ENCODE measurements around the gene HID1.

Gene HID1

GRCh38 chr17:74903671-74904070, 68.9 kb downstream of the HID1 start:
- TF ChIP-seq CTCF (IDR thresholded peaks at IDR 0.05; ENCODE audit: poor library complexity, severe bottlenecking): no peak
- Histone ChIP-seq H3K4me1 (ENCODE audit: insufficient read depth, poor library complexity, severe bottlenecking) (no peaks in the 10 kb centered on the region), H3K27me3 (ENCODE audit: insufficient read depth, poor library complexity, severe bottlenecking) (no peaks in the 10 kb centered on the region), H3K27ac (ENCODE audit: poor library complexity, severe bottlenecking) (no peak overlapping the region), H3K9me3 (ENCODE audit: severe bottlenecking) (no peaks in the 10 kb centered on the region), H3K36me3 (ENCODE audit: low read depth) (no peaks in the 10 kb centered on the region), H3K4me3 (ENCODE audit: severe bottlenecking) (no peak overlapping the region)
- no peak for ATAC-seq (ENCODE audit: low read depth)
- no peak for DNase-seq (ENCODE audit: low spot score)

GRCh38 chr17:74903034-74903433, 69.5 kb downstream of the HID1 start:
- H3K4me1 ChIP-seq (ENCODE audit: insufficient read depth, poor library complexity, severe bottlenecking): no peaks in the 10 kb centered on the region
- no peaks in the 10 kb centered on the region for H3K36me3 ChIP-seq (ENCODE audit: low read depth)
- TF ChIP-seq CTCF (IDR thresholded peaks at IDR 0.05; ENCODE audit: poor library complexity, severe bottlenecking): no peak
- no peaks in the 10 kb centered on the region for H3K27me3 ChIP-seq (ENCODE audit: insufficient read depth, poor library complexity, severe bottlenecking)
- ATAC-seq (ENCODE audit: low read depth) (no peak), DNase-seq (ENCODE audit: low spot score) (no peak)
- H3K4me3 ChIP-seq (ENCODE audit: severe bottlenecking): no peak overlapping the region
- no peaks in the 10 kb centered on the region for H3K9me3 ChIP-seq (ENCODE audit: severe bottlenecking)
- no peak overlapping the region for H3K27ac ChIP-seq (ENCODE audit: poor library complexity, severe bottlenecking)

- ATAC-seq (ENCODE audit: low read depth) (no peak), DNase-seq (ENCODE audit: low spot score) (no peak)
- TF ChIP-seq CTCF (IDR thresholded peaks at IDR 0.05; ENCODE audit: poor library complexity, severe bottlenecking): no peak
- Histone ChIP-seq H3K9me3 (ENCODE audit: severe bottlenecking) (no peaks in the 10 kb centered on the region), H3K4me1 (ENCODE audit: insufficient read depth, poor library complexity, severe bottlenecking) (no peaks in the 10 kb centered on the region), H3K4me3 (ENCODE audit: severe bottlenecking) (no peak overlapping the region), H3K36me3 (ENCODE audit: low read depth) (no peaks in the 10 kb centered on the region), H3K27ac (ENCODE audit: poor library complexity, severe bottlenecking) (no peak overlapping the region), H3K27me3 (ENCODE audit: insufficient read depth, poor library complexity, severe bottlenecking) (peaks cover 3% of the 10 kb centered on the region)
Measured at GRCh38 chr17:74901353-74902135, 71.0 kb downstream of the HID1 start.

Data from RWPE2 (cell line).